Measurements from ENCODE around the gene TAS2R1. TPM values are rescaled to one million over a fixed set of nuclear protein-coding genes. Genes with fewer than 3 reads are reported as not detected.

The TAS2R1 gene
- total RNA-seq, 3 donors from 2014 or later, result not detected

- H3K4me3 ChIP-seq, result no peak overlapping the region
Observed at GRCh38 chr5:9596171-9596780, 33.9 kb downstream of the TAS2R1 start.

GRCh38 chr5:9594913-9595312 is 35.2 kb downstream of the TAS2R1 start:
- intact Hi-C loops (cut with DNase I; ENCODE audit: low total_unique reads), result loop anchor here (2.0 kb wide), 1 partner anchor 62 kb away; no protein-coding TSS in a partner anchor
- TF ChIP-seq POLR2AphosphoS5 (IDR thresholded peaks at IDR 0.05) (no peak), CTCF (IDR thresholded peaks at IDR 0.05) (no peak), POLR2A (IDR thresholded peaks at IDR 0.05) (no peak)

More at GRCh38 chr5:9596171-9596780, 33.9 kb downstream of the TAS2R1 start:
- Histone ChIP-seq H3K27me3 (no peaks in the 10 kb centered on the region), H3K27ac (no peak overlapping the region), H3K4me1 (no peaks in the 10 kb centered on the region), H3K36me3 (no peaks in the 10 kb centered on the region), H3K9me3 (no peaks in the 10 kb centered on the region)
- intact Hi-C loops (cut with DNase I; ENCODE audit: low total_unique reads), result no loop called here
- no peak for DNase-seq (ENCODE audit: low spot score in 2 of 2)
- TF ChIP-seq POLR2AphosphoS5 (IDR thresholded peaks at IDR 0.05) (no peak), POLR2A (IDR thresholded peaks at IDR 0.05) (no peak), CTCF (IDR thresholded peaks at IDR 0.05) (no peak)

GRCh38 chr5:9589049-9589835 is 40.9 kb downstream of the TAS2R1 start:
- H3K27ac ChIP-seq, result no peak overlapping the region
- no peaks in the 10 kb centered on the region for H3K36me3 ChIP-seq
- TF ChIP-seq POLR2AphosphoS5 (IDR thresholded peaks at IDR 0.05) (no peak), POLR2A (IDR thresholded peaks at IDR 0.05) (no peak), CTCF (IDR thresholded peaks at IDR 0.05) (no peak)
- intact Hi-C loops (cut with DNase I; ENCODE audit: low total_unique reads), result no loop called here
- H3K27me3 ChIP-seq, result no peaks in the 10 kb centered on the region
- no peak overlapping the region for H3K4me3 ChIP-seq
- no peaks in the 10 kb centered on the region for H3K4me1 ChIP-seq
- no peak for DNase-seq (ENCODE audit: low spot score in 2 of 2)
- no peaks in the 10 kb centered on the region for H3K9me3 ChIP-seq

More at GRCh38 chr5:9594913-9595312, 35.2 kb downstream of the TAS2R1 start:
- no peaks in the 10 kb centered on the region for H3K27me3 ChIP-seq
- no peaks in the 10 kb centered on the region for H3K9me3 ChIP-seq
- H3K4me1 ChIP-seq, result no peaks in the 10 kb centered on the region
- no peak overlapping the region for H3K27ac ChIP-seq
- H3K36me3 ChIP-seq, result no peaks in the 10 kb centered on the region
- DNase-seq (ENCODE audit: low spot score in 2 of 2), result no peak
- no peak overlapping the region for H3K4me3 ChIP-seq

- Histone ChIP-seq H3K9me3 (no peaks in the 10 kb centered on the region), H3K36me3 (no peaks in the 10 kb centered on the region), H3K27me3 (no peaks in the 10 kb centered on the region), H3K4me3 (no peak overlapping the region), H3K27ac (no peak overlapping the region), H3K4me1 (no peaks in the 10 kb centered on the region)
- intact Hi-C loops (cut with DNase I; ENCODE audit: low total_unique reads), result no loop called here
- no peak for TF ChIP-seq POLR2A (IDR thresholded peaks at IDR 0.05)
- no peak for TF ChIP-seq POLR2AphosphoS5 (IDR thresholded peaks at IDR 0.05)
- no peak for TF ChIP-seq CTCF (IDR thresholded peaks at IDR 0.05)
- no peak for DNase-seq (ENCODE audit: low spot score in 2 of 2)
Observed at GRCh38 chr5:9588254-9588653, 41.9 kb downstream of the TAS2R1 start.

- DNase-seq (ENCODE audit: low spot score in 2 of 2), result no peak
- TF ChIP-seq POLR2A (IDR thresholded peaks at IDR 0.05) (no peak), POLR2AphosphoS5 (IDR thresholded peaks at IDR 0.05) (no peak), CTCF (IDR thresholded peaks at IDR 0.05) (no peak)
- Histone ChIP-seq H3K9me3 (no peaks in the 10 kb centered on the region), H3K36me3 (no peaks in the 10 kb centered on the region), H3K27ac (no peak overlapping the region), H3K4me1 (no peaks in the 10 kb centered on the region), H3K4me3 (no peak overlapping the region), H3K27me3 (no peaks in the 10 kb centered on the region)
- intact Hi-C loops (cut with DNase I; ENCODE audit: low total_unique reads), result no loop called here
Observed at GRCh38 chr5:9587135-9587534, 43.0 kb downstream of the TAS2R1 start.

All from breast epithelium (tissue), 4 donors.